Measurements from ENCODE around the gene PYCR2. TPM values are rescaled to one million over a fixed set of nuclear protein-coding genes. Genes with fewer than 3 reads are reported as not detected.
"Not testable (repeated sequence)": the region's sequence is repeated elsewhere in the genome, so short reads cannot be mapped to it uniquely, and the experiment has no call there.

PYCR2 gene
- total RNA-seq, 3 donors from 2014 or later: 156 to 161 (median 158) TPM

GRCh38 chr1:225949041-225949440, 25.0 kb upstream of the PYCR2 start:
- Mint-ChIP-seq H3K36me3 (ENCODE audit: insufficient read depth) (no peaks in the 10 kb centered on the region), H3K9me3 (no peaks in the 10 kb centered on the region), H3K4me1 (ENCODE audit: low read depth) (peaks cover 11% of the 10 kb centered on the region), H3K4me3 (no peak overlapping the region), H3K27me3 (ENCODE audit: low read depth) (peaks cover 14% of the 10 kb centered on the region)
- DNase-seq: no peak
- ATAC-seq: no peak

- ATAC-seq (no peak), DNase-seq (no peak)
- Mint-ChIP-seq H3K9me3 (no peaks in the 10 kb centered on the region), H3K36me3 (ENCODE audit: insufficient read depth) (no peaks in the 10 kb centered on the region), H3K4me3 (no peak overlapping the region), H3K4me1 (ENCODE audit: low read depth) (peaks cover 12% of the 10 kb centered on the region), H3K27me3 (ENCODE audit: low read depth) (peaks cover 9% of the 10 kb centered on the region)
Measured at GRCh38 chr1:225946803-225947202, 22.8 kb upstream of the PYCR2 start.

GRCh38 chr1:225946082-225946620, 22.1 kb upstream of the PYCR2 start:
- Mint-ChIP-seq H3K4me1 (ENCODE audit: low read depth) (peaks cover 12% of the 10 kb centered on the region), H3K36me3 (ENCODE audit: insufficient read depth) (no peaks in the 10 kb centered on the region), H3K4me3 (no peak overlapping the region), H3K27me3 (ENCODE audit: low read depth) (peaks cover 9% of the 10 kb centered on the region), H3K9me3 (no peaks in the 10 kb centered on the region)
- DNase-seq (no peak), ATAC-seq (no peak)

- DNase-seq (no peak), ATAC-seq (no peak)
- Mint-ChIP-seq H3K4me1 (ENCODE audit: low read depth) (peaks cover 12% of the 10 kb centered on the region), H3K9me3 (no peaks in the 10 kb centered on the region), H3K27me3 (ENCODE audit: low read depth) (peaks cover 4% of the 10 kb centered on the region), H3K4me3 (no peak overlapping the region), H3K36me3 (ENCODE audit: insufficient read depth) (no peaks in the 10 kb centered on the region)
Measured at GRCh38 chr1:225945564-225945963, 21.5 kb upstream of the PYCR2 start.

- Mint-ChIP-seq H3K4me1 (ENCODE audit: low read depth) (peaks cover 12% of the 10 kb centered on the region), H3K9me3 (no peaks in the 10 kb centered on the region), H3K4me3 (no peak overlapping the region), H3K27me3 (ENCODE audit: low read depth) (peaks cover 3% of the 10 kb centered on the region), H3K36me3 (ENCODE audit: insufficient read depth) (no peaks in the 10 kb centered on the region)
- ATAC-seq (peak; percentile 55 to 70), DNase-seq (no peak)
Measured at GRCh38 chr1:225944951-225945350, 20.9 kb upstream of the PYCR2 start.

- no peaks in the 10 kb centered on the region for H3K36me3 Mint-ChIP-seq (ENCODE audit: insufficient read depth)
- DNase-seq (no peak), ATAC-seq (no peak)
- peaks cover 12% of the 10 kb centered on the region for H3K4me1 Mint-ChIP-seq (ENCODE audit: low read depth)
- no peak overlapping the region for H3K4me3 Mint-ChIP-seq
- H3K27me3 Mint-ChIP-seq (ENCODE audit: low read depth): peaks cover 3% of the 10 kb centered on the region
- no peaks in the 10 kb centered on the region for H3K9me3 Mint-ChIP-seq
Measured at GRCh38 chr1:225944387-225944786, 20.3 kb upstream of the PYCR2 start.

GRCh38 chr1:225943582-225943981, 19.5 kb upstream of the PYCR2 start:
- Mint-ChIP-seq H3K9me3 (no peaks in the 10 kb centered on the region), H3K27me3 (ENCODE audit: low read depth) (peaks cover 3% of the 10 kb centered on the region), H3K36me3 (ENCODE audit: insufficient read depth) (no peaks in the 10 kb centered on the region)

GRCh38 chr1:225942574-225942973, 18.5 kb upstream of the PYCR2 start:
- H3K4me1 Mint-ChIP-seq (ENCODE audit: low read depth): peaks cover 12% of the 10 kb centered on the region
- H3K9me3 Mint-ChIP-seq: no peaks in the 10 kb centered on the region
- H3K4me3 Mint-ChIP-seq: no peak overlapping the region
- H3K36me3 Mint-ChIP-seq (ENCODE audit: insufficient read depth): no peaks in the 10 kb centered on the region
- DNase-seq (no peak), ATAC-seq (no peak)
- peaks cover 3% of the 10 kb centered on the region for H3K27me3 Mint-ChIP-seq (ENCODE audit: low read depth)

More at GRCh38 chr1:225943582-225943981, 19.5 kb upstream of the PYCR2 start:
- Mint-ChIP-seq H3K4me1 (ENCODE audit: low read depth) (peaks cover 12% of the 10 kb centered on the region), H3K4me3 (no peak overlapping the region)
- DNase-seq (no peak), ATAC-seq (no peak)

- Mint-ChIP-seq H3K4me1 (ENCODE audit: low read depth) (peaks cover 12% of the 10 kb centered on the region), H3K9me3 (no peaks in the 10 kb centered on the region), H3K27me3 (ENCODE audit: low read depth) (peaks cover 3% of the 10 kb centered on the region), H3K4me3 (no peak overlapping the region), H3K36me3 (ENCODE audit: insufficient read depth) (no peaks in the 10 kb centered on the region)
- DNase-seq: no peak
- ATAC-seq: no peak
Measured at GRCh38 chr1:225941942-225942222, 17.8 kb upstream of the PYCR2 start.

GRCh38 chr1:225941187-225941941, 17.3 kb upstream of the PYCR2 start, which contains the start of gene LEFTY2:
TSS of gene LEFTY2 (minus strand) at chr1:225941220. CDS start at chr1:225941140, 80 bp downstream.
- no peaks in the 10 kb centered on the region for H3K36me3 Mint-ChIP-seq (ENCODE audit: insufficient read depth)
- ATAC-seq (no peak), DNase-seq (no peak)
- H3K27me3 Mint-ChIP-seq (ENCODE audit: low read depth): peaks cover 3% of the 10 kb centered on the region
- H3K4me3 Mint-ChIP-seq: no peak within 1 kb of the TSS
- H3K9me3 Mint-ChIP-seq: no peaks in the 10 kb centered on the region
- H3K4me1 Mint-ChIP-seq (ENCODE audit: low read depth): peaks cover 12% of the 10 kb centered on the region

- no peak overlapping the region for H3K4me3 Mint-ChIP-seq
- no peaks in the 10 kb centered on the region for H3K9me3 Mint-ChIP-seq
- H3K4me1 Mint-ChIP-seq (ENCODE audit: low read depth): peaks cover 12% of the 10 kb centered on the region
- no peak for DNase-seq
- no peak for ATAC-seq
- H3K36me3 Mint-ChIP-seq (ENCODE audit: insufficient read depth): no peaks in the 10 kb centered on the region
- H3K27me3 Mint-ChIP-seq (ENCODE audit: low read depth): peaks cover 3% of the 10 kb centered on the region
Measured at GRCh38 chr1:225940385-225941151, 16.5 kb upstream of the PYCR2 start.

- H3K9me3 Mint-ChIP-seq; H3K36me3 Mint-ChIP-seq (ENCODE audit: insufficient read depth); H3K4me3 Mint-ChIP-seq; H3K4me1 Mint-ChIP-seq (ENCODE audit: low read depth); DNase-seq; ATAC-seq; H3K27me3 Mint-ChIP-seq (ENCODE audit: low read depth): not testable (repeated sequence)
Measured at GRCh38 chr1:225939939-225940310, 15.9 kb upstream of the PYCR2 start.

- not testable (repeated sequence) for H3K4me1 Mint-ChIP-seq (ENCODE audit: low read depth); H3K9me3 Mint-ChIP-seq; ATAC-seq; DNase-seq; H3K36me3 Mint-ChIP-seq (ENCODE audit: insufficient read depth); H3K4me3 Mint-ChIP-seq; H3K27me3 Mint-ChIP-seq (ENCODE audit: low read depth)
Measured at GRCh38 chr1:225939097-225939938, 15.3 kb upstream of the PYCR2 start.

All from activated T-cell treated with anti-CD3 and anti-CD28 coated beads, Interleukin-2, amount 50 U/mL, for 4 hours (primary cell).